Body of pancreas (tissue), 4 donors: ENCODE results near the gene LCA5L.
"Not testable (repeated sequence)": the region's sequence is repeated elsewhere in the genome, so short reads cannot be mapped to it uniquely, and the experiment has no call there.

Source experiments
- CTCF ChIP-seq, 7 experiments: fragments of 450-650 bp in 4 of 7; fragments of 200-600 bp in 3 of 7; sonication (generic) in 3 of 7; IDR thresholded peaks; one replicate each; pipeline ENCODE4 v1.5.1; 2016 to 2019; ENCODE audit warnings: antibody characterized with exemption in 7 of 7
- POLR2A ChIP-seq, 3 donors: fragments of 450-650 bp; IDR thresholded peaks; one replicate each; pipeline ENCODE4 v1.6.1; 2016; ENCODE audit warnings: antibody characterized with exemption in 3 of 3, mild to moderate bottlenecking in 2 of 3

- TF ChIP-seq CTCF, POLR2A (IDR thresholded peaks at IDR 0.05): not testable (repeated sequence)
Measured at GRCh38 chr21:39382096-39382495, 63.5 kb downstream of the LCA5L start.
